Measurements from ENCODE around the gene FXR2. TPM values are rescaled to one million over a fixed set of nuclear protein-coding genes. Genes with fewer than 3 reads are reported as not detected.
A peak's percentile ranks its signal among the peaks of the same experiment; 100 is the strongest.

FXR2 gene
- total and polyA plus RNA-seq, 2 donors (not counting 3 experiments of a cell fraction or from before 2014, with no cell fraction given), result 40.1 to 48.9 TPM

DNA sequence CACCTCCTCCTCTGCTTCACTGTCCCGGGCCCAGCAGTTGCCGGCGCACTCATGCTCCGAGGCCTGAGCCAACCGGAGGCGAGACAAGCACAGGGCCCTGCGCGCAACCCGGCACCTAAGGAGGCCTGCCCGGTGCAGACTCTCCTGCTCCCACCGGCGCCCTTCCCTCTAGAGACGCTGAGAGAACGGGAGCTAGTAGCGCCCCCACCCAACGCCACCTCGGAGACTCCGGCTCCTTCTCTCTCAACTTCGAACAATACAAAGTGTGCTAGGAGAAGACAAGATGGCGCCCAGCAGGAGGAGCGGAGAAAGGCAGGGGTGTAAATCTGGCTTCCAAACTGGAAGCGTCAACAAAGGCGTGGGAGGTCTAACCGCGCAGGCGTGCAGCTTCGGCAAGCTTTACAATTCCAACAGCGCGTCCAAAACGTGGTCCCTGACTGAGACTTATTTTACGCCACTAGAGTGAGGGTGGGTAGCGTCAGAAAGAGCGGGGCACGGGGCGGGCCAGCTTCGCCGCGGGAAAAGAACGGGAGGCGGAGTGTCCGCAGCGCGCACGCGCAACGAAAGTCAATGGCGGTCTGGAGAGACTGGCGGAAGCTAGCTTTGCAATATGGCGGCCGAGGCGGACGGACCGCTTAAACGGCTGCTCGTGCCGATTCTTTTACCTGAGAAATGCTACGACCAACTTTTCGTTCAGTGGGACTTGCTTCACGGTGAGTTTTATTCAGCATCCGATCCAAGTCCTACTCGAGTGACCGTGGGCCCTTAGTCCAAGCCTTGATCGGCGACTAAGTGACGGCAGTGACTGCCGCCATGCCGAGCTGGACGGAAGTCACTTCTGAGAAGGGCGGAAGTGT is 31.2 kb downstream of the FXR2 start, which contains the start of gene MPDU1:
TSS of gene MPDU1 (plus strand) at position 600 of the 857 bp plus-strand sequence. CDS start at position 611, 11 bp downstream.
- Histone ChIP-seq H3K9me3 (replicated peaks; ENCODE audit: control insufficient read depth, insufficient read depth, low read length) (no peaks in the 10 kb centered on the region), H3K27ac (ENCODE audit: insufficient read depth, low read depth, low read length) (peak within 1 kb of the TSS; percentile 88), H4K20me1 (replicated peaks; ENCODE audit: control insufficient read depth, extremely low read depth, insufficient read depth, low read length) (no peaks in the 10 kb centered on the region), H3K9ac (replicated peaks; ENCODE audit: extremely low read depth, insufficient read depth, low read length) (peak within 1 kb of the TSS; percentile 94), H2AFZ (ENCODE audit: low read depth, low read length) (peak within 1 kb of the TSS; percentile 76), H3K79me2 (ENCODE audit: control insufficient read depth, insufficient read depth, low read length) (peaks cover 27% of the 10 kb centered on the region), H3K4me2 (ENCODE audit: insufficient read depth, low read length) (peak within 1 kb of the TSS; percentile 87), H3K36me3 (ENCODE audit: control insufficient read depth in 2 of 2, extremely low read depth in 1 of 2, insufficient read depth in 2 of 2, low read length in 2 of 2) (peaks cover 0 to 18% of the 10 kb centered on the region in 2 experiments), H3K9me1 (replicated peaks; ENCODE audit: control insufficient read depth, extremely low read depth, insufficient read depth, low read length) (no peaks in the 10 kb centered on the region), H3K4me3 (replicated peaks in 1 of 3; ENCODE audit: insufficient read depth in 1 of 3, low read depth in 1 of 3, low read length in 3 of 3) (peak within 1 kb of the TSS; percentile 54 to 90 (median 66)), H3K27me3 (ENCODE audit: control insufficient read depth in 2 of 2, insufficient read depth in 2 of 2, low read length in 2 of 2) (no peaks in the 10 kb centered on the region), H3K4me1 (ENCODE audit: control insufficient read depth, extremely low read depth, insufficient read depth, low read length) (peaks cover 32% of the 10 kb centered on the region)
- peak; percentile 98 for DNase-seq (ENCODE audit: low read depth, low spot score)
- FAIRE-seq, result peak; percentile 97
- POLR2A ChIA-PET, result interaction anchor here (0.9 to 1.4 kb wide), 4 partner anchors 10 to 179 kb away, joined by 3 to 6 read pairs (median 4); partner anchors contain the start of genes TMEM256, TP53 and WRAP53
- intact Hi-C loops (cut with micrococcal nuclease), result loop anchor here (1.0 kb wide), 2 partner anchors 11 to 99 kb away; partner anchors contain the start of gene POLR2A
- TSS peak; percentile 74 for BruUV-seq (replicated peaks)
- TF ChIP-seq GATA2 (IDR thresholded peaks at IDR 0.05; ENCODE audit: insufficient read depth, insufficient read length, low read depth, low read length), result no peak
- TF ChIP-seq, protein P1, sequence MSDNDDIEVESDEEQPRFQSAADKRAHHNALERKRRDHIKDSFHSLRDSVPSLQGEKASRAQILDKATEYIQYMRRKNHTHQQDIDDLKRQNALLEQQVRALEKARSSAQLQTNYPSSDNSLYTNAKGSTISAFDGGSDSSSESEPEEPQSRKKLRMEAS (IDR thresholded peaks at IDR 0.05; ENCODE audit: insufficient read depth, insufficient read length), result peak; percentile 92
- TF ChIP-seq POLR2A (IDR thresholded peaks at IDR 0.05; ENCODE audit: low read depth, low read length), result peak; percentile 94
- TF ChIP-seq POLR2AphosphoS5 (IDR thresholded peaks at IDR 0.05; ENCODE audit: insufficient read depth, low read depth, low read length), result peak; percentile 94
- CTCF ChIA-PET, result interaction anchor here (0.9 to 1.6 kb wide), 5 partner anchors 10 to 147 kb away, joined by 4 to 10 read pairs (median 6); partner anchors contain the start of genes FXR2, TP53 and WRAP53
- dilution Hi-C loops (cut with MboI; ENCODE audit: extremely low pct_ligation_motif_present, low sequenced_read_pairs), result no loop called here

All from endothelial cell of umbilical vein (primary cell).